Right lung (tissue), 5 donors: ENCODE measurements around the gene MVK. TPM values are rescaled to one million over a fixed set of nuclear protein-coding genes. Genes with fewer than 3 reads are reported as not detected.

ENCODE experiments used
- DNase-seq, 2 donors: peaks; one replicate each; pipeline ENCODE4 v3.0.0-alpha.2; 2013
- polyA plus RNA-seq, 5 donors: library from polyadenylated mRNA; unstranded; fragments of 120-200 nt; gene quantifications; one replicate each; pipeline versions ENCODE4 v1.2.1 to v1.2.3, GENCODE V29; 2013; ENCODE audit warnings: inconsistent platforms in 1 of 5, low replicate concordance in 1 of 5; ENCODE audit not compliant: insufficient read length in 5 of 5, insufficient read depth in 1 of 5

The MVK gene
- polyA plus RNA-seq, 5 donors: 12.3 to 22.3 (median 18.1) TPM

GRCh38 chr12:109630107-109630506 lies 56.5 kb downstream of the MVK start:
- DNase-seq: no peak

- no peak for DNase-seq
Observed at GRCh38 chr12:109630815-109631214, 57.2 kb downstream of the MVK start.

- DNase-seq: no peak
Observed at GRCh38 chr12:109631302-109631701, 57.7 kb downstream of the MVK start.

GRCh38 chr12:109631751-109632150 lies 58.2 kb downstream of the MVK start:
- no peak for DNase-seq

GRCh38 chr12:109632342-109632741 lies 58.7 kb downstream of the MVK start:
- no peak for DNase-seq

GRCh38 chr12:109635717-109636116 lies 62.1 kb downstream of the MVK start:
- no peak for DNase-seq

GRCh38 chr12:109637348-109637747 lies 63.8 kb downstream of the MVK start:
- DNase-seq: no peak

GRCh38 chr12:109637996-109638395 lies 64.4 kb downstream of the MVK start:
- no peak for DNase-seq

GRCh38 chr12:109638735-109639134 lies 65.1 kb downstream of the MVK start:
- no peak for DNase-seq

- DNase-seq: no peak
Observed at GRCh38 chr12:109639151-109639872, 65.7 kb downstream of the MVK start.

GRCh38 chr12:109640961-109641360 lies 67.4 kb downstream of the MVK start:
- DNase-seq: no peak

GRCh38 chr12:109641422-109641821 lies 67.8 kb downstream of the MVK start:
- no peak for DNase-seq

- DNase-seq: no peak
Observed at GRCh38 chr12:109642506-109643132, 69.0 kb downstream of the MVK start.

GRCh38 chr12:109645194-109645593 lies 71.6 kb downstream of the MVK start:
- DNase-seq: no peak

- DNase-seq: no peak
Observed at GRCh38 chr12:109645708-109646107, 72.1 kb downstream of the MVK start.

Other genes starting within 250 kb of the MVK start
- gene MYO1H, start 225.9 kb upstream of the MVK start, polyA plus RNA-seq: 1 to 10 TPM in 1 of 5 donors, under 1 TPM in 4; 0.13 to 1.1 (median 0.26) TPM
- gene KCTD10, start 96.5 kb upstream of the MVK start, polyA plus RNA-seq: 10 to 100 TPM; 43.1 to 53.0 (median 48.4) TPM
- 10 to 100 TPM; 27.0 to 34.2 (median 32.2) TPM for gene UBE3B, start 96.2 kb upstream of the MVK start, polyA plus RNA-seq
- gene MMAB, start 290 bp upstream of the MVK start, polyA plus RNA-seq: 10 to 100 TPM; 22.7 to 36.2 (median 26.5) TPM
- 1 to 10 TPM; 1.6 to 2.8 (median 1.8) TPM for gene FAM222A, start 140.0 kb downstream of the MVK start, polyA plus RNA-seq